ENCODE data around the gene SORCS3.

Gene SORCS3

GRCh38 chr10:104922810-104923209 lies 281.7 kb downstream of the SORCS3 start:
- DNase-seq (ENCODE audit: low read depth): no peak

DNA sequence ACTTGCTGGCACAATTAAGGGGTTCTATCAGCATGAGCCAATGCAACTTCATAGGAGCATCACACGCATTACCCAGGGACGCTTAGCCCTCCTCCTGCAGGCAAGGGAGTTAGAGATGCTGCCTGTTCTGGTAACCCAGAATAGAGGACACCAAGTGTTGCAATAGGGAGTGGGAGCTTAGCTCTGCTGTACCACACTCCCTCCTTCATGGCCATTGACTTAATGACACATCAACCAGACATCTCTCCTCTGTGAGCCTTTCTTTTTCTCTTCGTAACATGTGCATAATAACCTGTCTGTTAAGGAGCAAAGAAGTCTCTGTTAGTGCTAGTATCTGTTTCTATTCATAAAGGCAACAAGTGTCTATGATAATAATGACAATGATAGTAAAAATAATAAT lies 282.4 kb downstream of the SORCS3 start:
- DNase-seq (ENCODE audit: low read depth): no peak

DNA sequence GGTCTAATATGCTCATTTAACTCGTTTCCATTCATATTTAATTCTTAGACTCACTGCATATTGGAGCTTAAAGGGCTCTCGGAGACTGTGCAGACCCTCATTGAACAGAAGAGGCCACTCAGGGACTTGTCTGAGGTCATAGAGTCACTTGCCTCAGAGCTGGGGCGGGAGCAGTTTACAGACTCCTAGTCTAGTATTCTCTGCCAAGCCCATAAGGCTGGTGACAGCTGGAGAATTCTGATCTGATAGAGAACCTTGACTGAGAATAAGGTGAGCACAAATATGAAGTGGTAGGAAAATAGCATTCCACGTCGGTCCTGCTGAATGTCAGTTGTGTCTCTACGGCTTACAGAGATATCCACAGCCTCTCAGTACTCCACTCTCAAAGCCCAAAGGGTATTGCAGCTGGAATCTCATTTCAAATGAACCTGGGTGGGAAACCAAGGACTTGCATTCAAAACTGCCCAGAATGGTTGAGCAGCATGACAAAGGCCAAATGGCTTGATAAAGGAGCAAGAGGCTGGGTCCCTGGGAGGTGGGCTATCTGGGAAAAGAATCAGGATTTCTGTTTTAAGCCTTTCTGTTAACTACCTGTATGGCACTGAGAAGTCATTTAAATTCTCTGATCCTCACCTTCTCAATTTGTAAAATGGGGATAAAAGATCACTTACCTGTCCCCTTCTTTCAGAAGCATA lies 283.2 kb downstream of the SORCS3 start:
- DNase-seq (ENCODE audit: low read depth): no peak

- no peak for DNase-seq (ENCODE audit: low read depth)
Observed at GRCh38 chr10:104925232-104925851, 284.3 kb downstream of the SORCS3 start.

DNA sequence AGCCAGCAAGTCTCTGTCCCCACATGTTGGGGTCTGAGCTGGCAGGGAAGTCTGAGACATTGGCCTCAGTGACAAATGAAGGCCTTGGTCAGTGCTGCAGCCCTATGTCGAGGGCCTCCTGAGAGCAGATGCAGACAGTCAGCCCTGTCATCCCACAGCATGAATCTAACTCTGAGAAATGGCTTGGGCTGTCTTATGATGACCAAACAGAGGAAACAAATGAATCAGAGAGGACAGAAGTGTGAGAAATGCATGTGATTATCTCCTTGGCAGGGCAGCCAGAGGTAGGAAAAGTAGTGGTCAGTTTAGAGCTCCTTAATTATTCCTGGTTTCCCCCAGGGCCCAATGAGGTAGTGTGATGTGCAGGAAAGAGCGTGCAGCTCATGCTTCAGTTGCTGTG lies 287.6 kb downstream of the SORCS3 start:
- no peak for DNase-seq (ENCODE audit: low read depth)

DNA sequence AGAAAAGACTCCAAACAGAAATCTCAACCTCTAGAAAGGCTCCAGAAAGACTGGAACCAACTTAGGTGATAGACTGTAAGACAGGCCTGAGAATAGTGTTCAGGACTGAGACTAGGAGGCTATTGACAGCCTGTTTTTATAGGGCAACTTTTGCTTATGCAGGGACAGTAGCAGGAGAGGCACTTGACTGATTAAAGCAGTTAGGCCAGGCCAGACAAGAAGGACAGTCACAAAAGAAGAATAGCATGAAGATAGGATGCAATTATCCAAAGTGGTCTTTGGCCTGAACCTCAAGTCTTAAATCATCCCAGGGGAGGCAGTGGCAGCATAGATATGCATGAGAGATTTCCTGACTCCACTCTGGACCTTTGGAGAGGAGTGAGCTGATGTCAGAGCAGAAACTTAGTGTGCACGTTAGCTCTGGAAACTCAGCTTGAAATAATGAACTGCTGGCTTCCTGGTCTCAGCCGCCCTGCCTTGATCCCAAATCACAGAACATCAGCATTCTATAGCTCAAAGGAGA lies 290.6 kb downstream of the SORCS3 start:
- no peak for DNase-seq (ENCODE audit: low read depth)

DNA sequence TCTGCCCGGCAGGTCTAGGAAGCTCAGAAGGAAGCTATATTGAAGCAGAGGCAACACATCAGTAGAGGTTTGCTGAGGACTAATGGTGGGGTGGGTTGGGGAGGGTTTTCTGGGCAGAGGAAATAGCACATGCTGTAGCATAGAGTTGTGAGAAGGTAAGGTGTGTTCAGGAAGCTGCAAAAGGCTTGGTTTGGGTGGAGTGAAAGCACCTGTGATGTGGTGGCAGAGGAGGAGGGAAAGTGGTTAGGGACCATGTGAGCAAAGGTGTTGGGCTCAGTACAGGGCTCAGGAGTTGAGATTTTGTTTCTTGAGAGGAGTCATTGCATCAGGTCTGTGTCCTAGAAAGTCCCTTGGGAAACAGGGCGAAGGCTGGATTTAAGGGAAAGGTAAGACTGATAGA lies 294.6 kb downstream of the SORCS3 start:
- no peak for DNase-seq (ENCODE audit: low read depth)

DNA sequence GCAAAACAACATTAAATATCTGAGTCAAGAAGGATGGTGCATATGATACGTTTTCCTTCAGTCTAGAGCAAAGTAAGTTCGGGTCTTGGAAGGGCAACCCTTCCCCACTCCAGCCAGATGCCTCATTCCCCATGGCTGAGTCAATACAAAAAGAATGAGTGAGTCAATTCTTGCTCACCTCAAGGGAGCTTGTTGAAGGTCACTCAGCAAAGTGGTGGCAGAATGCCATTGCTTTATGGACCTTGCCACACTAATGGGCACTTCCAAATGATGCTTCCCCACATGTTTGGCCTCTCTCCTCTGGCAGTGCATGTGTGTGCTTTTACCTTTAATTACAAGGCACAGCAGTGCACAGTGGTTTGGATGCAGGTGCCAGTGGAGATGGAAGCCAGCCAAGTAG lies 296.5 kb downstream of the SORCS3 start:
- no peak for DNase-seq (ENCODE audit: low read depth)

DNA sequence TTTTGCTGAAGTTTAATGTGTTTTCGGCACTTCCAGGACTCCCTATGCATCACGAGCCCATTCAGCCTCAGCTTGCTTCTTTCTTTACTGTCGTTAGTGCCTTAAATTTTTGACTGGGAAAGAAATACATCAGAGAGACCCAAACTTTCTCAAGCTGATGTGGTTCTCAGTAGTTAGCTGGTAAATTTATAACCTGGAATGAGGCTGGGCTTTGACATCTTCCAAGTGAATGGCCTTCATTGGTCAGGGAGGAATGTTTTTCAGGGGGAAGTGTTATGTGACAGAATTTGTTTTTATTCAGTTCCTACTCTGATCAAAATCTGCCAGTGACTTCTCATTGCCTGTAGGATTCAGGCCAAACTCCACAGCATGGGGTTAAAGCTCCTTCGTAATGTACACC lies 296.9 kb downstream of the SORCS3 start:
- no peak for DNase-seq (ENCODE audit: low read depth)

- DNase-seq (ENCODE audit: low read depth): no peak
Observed at GRCh38 chr10:104941662-104942061, 300.6 kb downstream of the SORCS3 start.

- DNase-seq (ENCODE audit: low read depth): no peak
Observed at GRCh38 chr10:104947314-104947713, 306.2 kb downstream of the SORCS3 start.

DNA sequence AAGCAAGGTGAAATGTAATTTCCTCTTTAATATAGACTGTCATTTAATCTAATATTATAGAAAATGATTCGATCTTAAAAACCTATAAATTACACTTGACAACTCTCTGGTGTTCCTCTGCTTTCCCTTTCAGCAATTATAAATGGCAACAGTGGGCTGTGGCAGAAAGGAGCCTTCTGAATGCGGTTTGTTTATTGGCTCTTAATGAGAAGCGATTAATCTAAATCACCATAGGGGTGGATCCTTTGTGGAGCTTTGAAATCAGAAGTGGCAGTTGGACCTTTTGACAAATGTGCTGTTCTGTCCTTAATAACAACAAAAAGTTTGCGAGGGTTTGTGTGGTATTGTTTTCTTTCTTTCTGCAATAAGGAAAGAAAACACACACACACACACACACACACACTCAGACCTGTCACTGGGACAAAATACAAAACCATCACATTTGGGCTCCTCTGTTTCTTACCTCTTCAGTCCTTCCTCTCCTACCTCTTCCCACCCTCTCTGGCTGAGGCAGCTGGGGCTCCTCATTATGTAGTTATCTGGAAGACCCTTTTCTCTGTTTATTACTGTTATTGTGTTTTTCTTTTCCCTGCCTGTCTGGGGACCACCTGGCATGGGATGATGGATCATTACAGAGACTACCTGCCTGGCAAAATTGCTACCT lies 316.2 kb downstream of the SORCS3 start:
- DNase-seq (ENCODE audit: low read depth): no peak

DNA sequence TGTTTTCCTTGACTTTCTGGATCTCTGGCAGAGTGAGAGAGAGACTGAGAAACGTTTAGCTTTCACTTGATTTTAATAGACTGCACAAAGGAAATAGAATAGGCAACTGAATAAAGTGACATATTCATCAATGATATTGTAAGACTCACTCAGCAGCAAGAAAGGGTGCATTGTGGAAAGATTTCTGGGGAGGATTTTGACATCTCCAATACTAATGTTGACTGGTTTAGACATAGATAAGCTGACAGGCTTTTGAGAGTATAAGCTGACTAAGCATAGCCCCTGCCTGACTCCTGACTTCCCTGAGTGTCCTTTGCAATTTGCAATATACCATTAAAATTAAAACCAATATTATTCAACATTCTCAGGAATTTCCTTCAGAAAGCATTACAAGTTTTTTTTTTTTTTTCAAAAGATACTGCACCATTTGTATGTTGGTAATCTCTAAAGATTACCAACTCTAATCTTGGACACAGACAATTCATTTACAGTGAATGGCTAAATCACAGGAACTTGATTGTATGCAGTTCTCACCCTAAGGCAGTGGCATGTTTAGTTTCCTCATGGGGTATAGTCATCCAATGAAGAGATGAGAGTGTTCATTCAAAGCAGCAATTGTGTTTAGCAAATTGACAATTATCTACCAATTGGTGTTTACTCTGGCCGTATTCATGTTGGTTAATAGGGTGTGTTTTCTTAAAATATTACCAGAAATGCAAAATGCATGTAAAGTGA lies 325.6 kb downstream of the SORCS3 start:
- no peak for DNase-seq (ENCODE audit: low read depth)

GRCh38 chr10:104980368-104980767 lies 339.3 kb downstream of the SORCS3 start:
- DNase-seq (ENCODE audit: low read depth): no peak

- no peak for DNase-seq (ENCODE audit: low read depth)
Observed at GRCh38 chr10:104981995-104982394, 340.9 kb downstream of the SORCS3 start.

GRCh38 chr10:104988686-104989085 lies 347.6 kb downstream of the SORCS3 start:
- DNase-seq (ENCODE audit: low read depth): no peak

- DNase-seq (ENCODE audit: low read depth): no peak
Observed at GRCh38 chr10:104989880-104990279, 348.8 kb downstream of the SORCS3 start.

- DNase-seq (ENCODE audit: low read depth): no peak
Observed at GRCh38 chr10:104993085-104993484, 352.0 kb downstream of the SORCS3 start.

- no peak for DNase-seq (ENCODE audit: low read depth)
Observed at GRCh38 chr10:105001269-105001668, 360.2 kb downstream of the SORCS3 start.

DNA sequence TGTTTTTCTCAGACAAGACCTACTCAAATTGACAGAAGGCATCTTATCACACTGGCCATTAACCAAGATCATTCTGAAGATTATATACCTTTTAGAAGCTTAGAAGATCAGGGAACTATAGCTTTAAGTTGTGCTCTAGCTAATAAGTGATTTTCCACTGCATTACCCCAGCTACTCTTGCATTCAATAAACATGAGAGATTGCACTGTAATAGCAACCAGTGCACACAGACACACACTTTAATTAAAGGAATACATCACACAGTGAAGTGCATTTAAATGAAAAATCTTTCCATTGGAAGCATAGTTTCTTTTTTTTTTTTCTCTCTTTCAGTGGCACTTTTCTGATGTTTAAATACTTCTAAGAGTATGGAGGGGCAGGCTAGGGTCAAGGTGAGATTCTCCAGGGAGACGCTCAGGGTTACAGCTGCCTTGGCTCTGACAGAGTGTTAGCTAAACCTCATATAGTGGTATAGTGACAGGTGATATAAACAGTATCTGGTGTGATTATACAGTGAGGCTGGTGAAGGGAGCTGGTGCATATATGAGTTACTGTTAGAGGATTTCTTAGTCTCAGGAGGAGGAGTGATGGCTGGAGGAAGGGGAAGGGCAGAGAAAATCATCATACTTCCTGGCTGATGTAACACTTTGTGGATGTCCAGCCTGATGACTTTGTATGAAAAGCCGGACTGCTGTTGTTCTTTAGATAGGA lies 369.5 kb downstream of the SORCS3 start:
- DNase-seq (ENCODE audit: low read depth): no peak

GRCh38 chr10:105017116-105017515 lies 376.0 kb downstream of the SORCS3 start:
- DNase-seq (ENCODE audit: low read depth): no peak

DNA sequence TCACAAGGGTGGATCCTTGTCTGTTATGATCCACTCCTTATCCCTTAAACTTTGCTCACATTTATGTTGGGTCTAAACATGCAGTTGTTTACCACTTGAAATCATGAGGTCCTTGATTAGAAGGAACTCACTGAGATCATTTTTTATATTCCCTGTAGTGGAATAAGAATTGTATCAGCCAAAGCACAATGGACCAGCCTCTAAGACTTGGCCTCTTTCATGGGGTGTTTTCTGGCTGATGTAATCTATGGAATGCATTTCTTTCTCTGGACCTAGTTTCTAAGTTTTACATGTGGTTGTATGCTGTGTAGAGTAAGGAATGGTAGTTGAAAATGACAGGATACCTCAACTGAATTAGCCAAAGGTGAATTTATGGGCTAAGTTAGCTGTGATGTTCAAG lies 376.6 kb downstream of the SORCS3 start:
- DNase-seq (ENCODE audit: low read depth): no peak

All from stimulated activated CD8-positive, alpha-beta memory T cell treated with anti-CD3 and anti-CD28 coated beads, Interleukin-12 subunit alpha, Interleukin-12 subunit beta, amount 100 ng/mL, for 4 hours (primary cell).